Hepatocyte (in vitro differentiated cells): Measurements from ENCODE around the gene ACAD8. TPM values are rescaled to one million over a fixed set of nuclear protein-coding genes. Genes with fewer than 3 reads are reported as not detected.
"Not testable (repeated sequence)": the region's sequence is repeated elsewhere in the genome, so short reads cannot be mapped to it uniquely, and the experiment has no call there.

Source experiments
- DNase-seq: peaks from one replicate; pipeline ENCODE4 v3.0.0-alpha.2; 2016; ENCODE audit warnings: low spot score
- H2AFZ ChIP-seq: fragments of 200-600 bp; sonication (generic); 2 replicates; pipeline ENCODE4 v1.6.0; 2016; ENCODE audit warnings: antibody characterized with exemption, mild to moderate bottlenecking
- H3K27ac ChIP-seq: fragments of 200-600 bp; sonication (generic); 2 replicates; pipeline ENCODE4 v1.5.1; 2016; ENCODE audit warnings: mild to moderate bottlenecking
- H3K27me3 ChIP-seq: fragments of 200-600 bp; sonication (generic); 2 replicates; pipeline ENCODE4 v1.6.1; 2016
- H3K36me3 ChIP-seq: fragments of 200-600 bp; sonication (generic); replicated peaks from 2 replicates; pipeline ENCODE4 v1.5.1; 2016; ENCODE audit warnings: low read depth; ENCODE audit not compliant: insufficient read depth
- H3K4me1 ChIP-seq: fragments of 200-600 bp; sonication (generic); 2 replicates; pipeline ENCODE4 v1.5.1; 2016; ENCODE audit warnings: mild to moderate bottlenecking, moderate library complexity; ENCODE audit not compliant: insufficient read depth
- H3K4me2 ChIP-seq: fragments of 200-600 bp; sonication (generic); 2 replicates; pipeline ENCODE4 v1.6.0; 2016
- H3K4me3 ChIP-seq: fragments of 200-600 bp; sonication (generic); 2 replicates; pipeline ENCODE4 v1.5.1; 2016; ENCODE audit warnings: mild to moderate bottlenecking
- H3K79me2 ChIP-seq: fragments of 200-600 bp; sonication (generic); 2 replicates; pipeline ENCODE4 v1.6.0; 2017; ENCODE audit warnings: mild to moderate bottlenecking
- H3K9me2 ChIP-seq: fragments of 200-600 bp; sonication (generic); replicated peaks from 2 replicates; pipeline ENCODE4 v1.6.0; 2017; ENCODE audit warnings: mild to moderate bottlenecking; ENCODE audit not compliant: insufficient read depth
- H3K9me3 ChIP-seq: fragments of 200-600 bp; sonication (generic); 2 replicates; pipeline ENCODE4 v1.5.1; 2016; ENCODE audit warnings: low read depth, mild to moderate bottlenecking
- H4K20me1 ChIP-seq: fragments of 200-600 bp; sonication (generic); 2 replicates; pipeline ENCODE4 v1.6.0; 2016; ENCODE audit warnings: mild to moderate bottlenecking; ENCODE audit not compliant: insufficient read depth, poor library complexity, severe bottlenecking
- CTCF ChIP-seq: fragments of 200-600 bp; sonication (generic); IDR thresholded peaks from 2 replicates; pipeline ENCODE4 v1.5.1; 2016; ENCODE audit warnings: antibody characterized with exemption, mild to moderate bottlenecking; ENCODE audit not compliant: poor library complexity
- EZH2 ChIP-seq: fragments of 200-600 bp; sonication (generic); IDR thresholded peaks from 2 replicates; pipeline ENCODE4 v1.6.1; 2016; ENCODE audit warnings: antibody characterized with exemption, mild to moderate bottlenecking, borderline replicate concordance
- EZH2phosphoT487 ChIP-seq: fragments of 200-600 bp; sonication (generic); IDR thresholded peaks from one replicate; pipeline ENCODE4 v1.6.1; 2018; ENCODE audit warnings: antibody characterized with exemption, mild to moderate bottlenecking, low read depth, moderate library complexity; ENCODE audit not compliant: unreplicated experiment, severe bottlenecking
- whole genome bisulfite sequencing: methylation state at CpG from one replicate; pipeline ENCODE4 v1.1.6; 2016; ENCODE audit warnings: low lambda C conversion rate; ENCODE audit errors: missing lambda C conversion rate; 5-methylcytosine and 5-hydroxymethylcytosine counted together
- polyA plus RNA-seq: library from polyadenylated mRNA; unstranded; fragments of >200 nt; fragmentation: Nextera tagmentation; extraction: Ambion mirVana; gene quantifications from 2 replicates; pipeline ENCODE4 v1.2.1, GENCODE V29; 2016
- total RNA-seq: library from RNA; depleted of rRNA; stranded (reverse); fragments of >200 nt; gene quantifications from 2 replicates; pipeline ENCODE4 v1.2.3, GENCODE V29; 2014

The ACAD8 gene
- total and polyA plus RNA-seq, 2 experiments from 2014 or later: 18.9 to 19.6 TPM

GRCh38 chr11:134283461-134284230 is 30.3 kb downstream of the ACAD8 start:
- Histone ChIP-seq H3K4me3 (no peak overlapping the region), H3K27me3 (peaks cover 20% of the 10 kb centered on the region), H3K9me3 (no peaks in the 10 kb centered on the region), H4K20me1 (no peaks in the 10 kb centered on the region), H3K4me2 (no peak overlapping the region), H2AFZ (no peak overlapping the region), H3K36me3 (no peaks in the 10 kb centered on the region), H3K79me2 (no peaks in the 10 kb centered on the region), H3K4me1 (no peaks in the 10 kb centered on the region), H3K27ac (no peak overlapping the region), H3K9me2 (no peaks in the 10 kb centered on the region)
- DNase-seq: no peak
- WGBS: 95% methylated on average over 16 of the region's 16 CpGs
- no peak for TF ChIP-seq CTCF
- TF ChIP-seq EZH2: no peak
- no peak for TF ChIP-seq EZH2phosphoT487

- H3K4me2 ChIP-seq, H4K20me1 ChIP-seq, H3K4me3 ChIP-seq, H3K4me1 ChIP-seq, H3K36me3 ChIP-seq, H3K9me3 ChIP-seq, DNase-seq, H3K9me2 ChIP-seq, H2AFZ ChIP-seq, H3K79me2 ChIP-seq, H3K27ac ChIP-seq: not testable (repeated sequence)
- H3K27me3 ChIP-seq: peaks cover 14% of the 10 kb centered on the region
- 83% methylated on average over 5 of the region's 5 CpGs for WGBS
Observed at GRCh38 chr11:134284349-134284748, 31.0 kb downstream of the ACAD8 start.

GRCh38 chr11:134287561-134287960 is 34.2 kb downstream of the ACAD8 start:
- TF ChIP-seq EZH2: no peak
- no peak for TF ChIP-seq EZH2phosphoT487
- no peak for TF ChIP-seq CTCF
- no peaks in the 10 kb centered on the region for H4K20me1 ChIP-seq
- no peak for DNase-seq
- no peak overlapping the region for H3K27ac ChIP-seq
- no peaks in the 10 kb centered on the region for H3K4me1 ChIP-seq
- H3K79me2 ChIP-seq: no peaks in the 10 kb centered on the region
- H3K27me3 ChIP-seq: no peaks in the 10 kb centered on the region
- H3K4me3 ChIP-seq: no peak overlapping the region
- H3K9me3 ChIP-seq: no peaks in the 10 kb centered on the region
- no peak overlapping the region for H3K4me2 ChIP-seq
- no peaks in the 10 kb centered on the region for H3K36me3 ChIP-seq
- H2AFZ ChIP-seq: no peak overlapping the region
- H3K9me2 ChIP-seq: no peaks in the 10 kb centered on the region
- 92% methylated on average over 12 of the region's 12 CpGs for WGBS

- Histone ChIP-seq H3K4me2 (no peak overlapping the region), H4K20me1 (no peaks in the 10 kb centered on the region), H3K9me2 (no peaks in the 10 kb centered on the region), H3K36me3 (no peaks in the 10 kb centered on the region), H3K4me1 (no peaks in the 10 kb centered on the region), H3K79me2 (no peaks in the 10 kb centered on the region), H3K27ac (no peak overlapping the region), H2AFZ (no peak overlapping the region), H3K4me3 (no peak overlapping the region), H3K27me3 (no peaks in the 10 kb centered on the region), H3K9me3 (no peaks in the 10 kb centered on the region)
- no peak for TF ChIP-seq EZH2
- TF ChIP-seq CTCF: no peak
- TF ChIP-seq EZH2phosphoT487: no peak
- WGBS: 95% methylated on average over 13 of the region's 13 CpGs
- DNase-seq: no peak
Observed at GRCh38 chr11:134288486-134288885, 35.1 kb downstream of the ACAD8 start.
